GM12864 (cell line): ENCODE measurements around the gene KCNQ1OT1.

Experiments
- DNase-seq: peaks from one replicate; pipeline ENCODE4 v3.0.0-alpha.2; 2011; ENCODE audit warnings: low read depth
- H3K4me3 ChIP-seq: 2 replicates; pipeline ENCODE4 v1.5.1; 2011; ENCODE audit warnings: mild to moderate bottlenecking, low read depth, low read length, control low read depth
- CTCF ChIP-seq: IDR thresholded peaks from 2 replicates; pipeline ENCODE4 v1.5.1; 2011; ENCODE audit warnings: low read depth, mild to moderate bottlenecking, moderate library complexity, low read length, control low read depth, inconsistent platforms; ENCODE audit errors: missing control alignments

KCNQ1OT1 gene

DNA sequence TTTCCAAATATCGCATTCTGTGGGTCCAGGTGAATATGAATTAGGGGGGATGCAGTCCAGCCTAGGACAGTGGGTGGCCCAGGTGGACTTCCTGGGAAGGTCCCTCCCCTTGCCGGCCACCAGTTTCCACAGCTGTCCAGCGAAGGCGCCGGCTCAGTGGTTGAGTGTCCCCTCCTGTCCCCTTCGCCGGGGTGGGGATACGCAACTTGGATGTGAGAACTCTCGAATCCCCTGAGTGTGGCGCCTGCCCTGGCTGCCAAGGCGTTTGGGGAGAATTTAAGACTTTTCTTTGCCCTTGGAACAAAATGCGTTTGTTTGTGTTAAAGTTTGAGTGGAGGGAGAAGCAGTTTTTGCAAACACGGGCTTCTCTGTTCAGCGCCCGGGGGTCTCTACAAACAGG is 123.7 kb downstream of the KCNQ1OT1 start:
- no peak overlapping the region for H3K4me3 ChIP-seq
- TF ChIP-seq CTCF: no peak
- no peak for DNase-seq

- TF ChIP-seq CTCF: no peak
- no peak for DNase-seq
Observed at GRCh38 chr11:2575591-2576051, 124.2 kb downstream of the KCNQ1OT1 start.

GRCh38 chr11:2574553-2575535 is 125.0 kb downstream of the KCNQ1OT1 start:
- no peak overlapping the region for H3K4me3 ChIP-seq
- DNase-seq: no peak
- no peak for TF ChIP-seq CTCF

More at GRCh38 chr11:2575591-2576051, 124.2 kb downstream of the KCNQ1OT1 start:
- H3K4me3 ChIP-seq: no peak overlapping the region

- TF ChIP-seq CTCF: no peak
- no peak for DNase-seq
- H3K4me3 ChIP-seq: no peak overlapping the region
Observed at GRCh38 chr11:2574043-2574552, 125.7 kb downstream of the KCNQ1OT1 start.

- no peak for DNase-seq
- no peak overlapping the region for H3K4me3 ChIP-seq
- no peak for TF ChIP-seq CTCF
Observed at GRCh38 chr11:2573240-2574042, 126.4 kb downstream of the KCNQ1OT1 start.

DNA sequence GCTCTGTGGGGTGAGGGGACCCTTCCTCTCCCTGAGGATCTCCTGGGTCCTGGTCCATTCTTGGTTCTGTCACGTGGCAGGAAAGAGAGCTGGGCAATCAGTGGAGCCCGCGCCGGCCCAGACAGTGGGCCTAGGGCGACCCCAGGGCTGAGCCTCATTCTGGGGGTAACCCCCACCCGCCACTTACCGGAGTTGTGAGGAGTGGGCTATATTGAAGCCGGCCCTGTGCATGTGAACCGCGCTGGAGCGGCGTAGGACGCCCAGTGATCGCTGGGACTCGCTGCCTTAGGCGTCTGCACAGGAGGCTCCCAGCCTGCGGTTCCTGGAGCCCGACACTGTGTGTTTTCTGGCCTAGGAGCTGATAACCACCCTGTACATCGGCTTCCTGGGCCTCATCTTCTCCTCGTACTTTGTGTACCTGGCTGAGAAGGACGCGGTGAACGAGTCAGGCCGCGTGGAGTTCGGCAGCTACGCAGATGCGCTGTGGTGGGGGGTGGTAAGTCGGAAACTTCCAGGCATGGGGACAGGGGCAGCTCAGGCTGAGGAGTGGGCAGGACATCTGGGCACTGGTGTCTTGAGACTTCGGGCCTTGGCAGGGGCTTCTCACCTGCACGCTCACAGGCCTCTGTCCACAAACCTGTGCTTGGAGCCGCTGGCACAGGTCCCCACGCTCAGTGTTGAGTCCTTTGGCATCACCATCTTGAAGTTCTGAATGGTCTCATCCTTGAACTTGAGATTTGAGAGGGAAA is 127.1 kb downstream of the KCNQ1OT1 start:
- H3K4me3 ChIP-seq: no peak overlapping the region
- DNase-seq: no peak
- no peak for TF ChIP-seq CTCF
